Measurements from ENCODE around the gene LRRFIP2.
"Not testable (repeated sequence)": the region's sequence is repeated elsewhere in the genome, so short reads cannot be mapped to it uniquely, and the experiment has no call there.

The LRRFIP2 gene

DNA sequence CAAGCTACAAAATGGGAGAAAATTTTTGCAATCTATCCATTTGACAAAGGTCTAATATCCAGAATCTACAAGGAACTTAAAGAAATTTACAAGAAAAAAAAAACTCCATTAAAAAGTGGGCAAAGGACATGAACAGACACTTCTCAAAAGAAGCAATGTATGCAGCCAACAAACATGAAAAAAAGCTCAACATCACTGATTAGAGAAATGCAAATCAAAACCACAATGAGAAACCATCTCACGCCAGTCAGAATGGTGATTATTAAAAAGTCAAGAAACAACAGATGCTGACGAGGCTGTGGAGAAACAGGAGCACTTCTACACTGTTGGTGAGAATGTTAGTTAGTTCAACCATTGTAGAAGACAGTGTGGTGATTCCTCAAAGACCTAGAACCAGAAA, 27.5 kb downstream of the LRRFIP2 start:
- in situ Hi-C loops (cut with MboI; ENCODE audit: low sequenced_read_pairs): not testable (repeated sequence)

DNA sequence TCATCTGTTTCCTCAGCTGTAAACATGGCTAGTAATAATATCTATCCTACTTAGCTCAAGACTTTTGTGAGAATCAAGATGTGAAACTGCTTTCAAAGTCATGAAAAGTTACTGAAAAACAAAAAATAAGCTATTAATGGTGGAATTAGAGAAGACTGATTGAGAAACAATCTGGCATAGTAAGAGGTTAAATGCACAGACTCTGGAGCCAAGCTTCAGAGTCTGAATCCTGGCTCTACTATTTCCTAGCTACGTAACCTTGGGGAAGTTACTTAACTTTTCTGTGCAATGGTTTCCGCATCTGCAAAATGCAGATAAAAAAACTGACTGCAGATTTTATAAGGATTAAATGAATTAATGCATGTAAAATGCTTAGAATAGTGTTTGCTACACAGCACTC, 28.8 kb downstream of the LRRFIP2 start:
- in situ Hi-C loops (cut with MboI; ENCODE audit: low sequenced_read_pairs): no loop called here

DNA sequence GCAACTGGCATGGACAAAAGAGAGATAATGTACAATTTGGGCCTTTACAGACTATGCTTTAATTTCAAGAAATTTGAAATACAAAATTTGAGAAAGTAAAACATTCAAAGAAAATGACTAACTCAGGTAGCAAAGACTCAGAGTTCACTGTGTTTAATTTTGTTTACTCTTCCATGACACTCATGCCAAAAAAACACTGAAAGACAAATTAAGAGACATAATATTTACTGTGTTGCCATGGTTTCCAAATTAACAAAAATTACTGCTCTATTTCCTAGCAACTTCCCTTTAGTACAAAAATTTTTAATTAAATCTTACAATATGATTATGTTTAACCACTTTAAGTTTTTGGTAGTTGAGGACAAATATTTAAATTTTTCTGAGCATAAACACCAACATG, 29.6 kb downstream of the LRRFIP2 start:
- in situ Hi-C loops (cut with MboI; ENCODE audit: low sequenced_read_pairs): no loop called here

DNA sequence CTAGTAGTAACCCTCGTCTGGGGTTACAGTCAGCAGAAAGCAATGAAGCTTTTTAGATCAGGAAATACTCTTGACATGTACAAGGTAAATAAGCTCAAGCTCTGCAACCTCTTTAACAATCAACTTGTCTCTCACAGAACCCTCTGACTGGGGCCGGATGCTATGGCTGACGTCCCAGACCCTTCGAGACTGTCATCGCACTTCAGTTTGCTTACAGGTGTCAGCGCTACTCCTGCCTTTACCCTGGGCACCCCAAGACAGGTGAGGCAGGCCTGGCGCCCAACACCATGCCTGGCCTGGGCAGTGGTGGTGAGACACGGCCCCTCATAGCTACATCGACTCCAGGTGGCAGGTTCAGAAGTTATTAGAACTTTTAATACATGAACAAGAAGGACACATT, 30.6 kb downstream of the LRRFIP2 start:
- in situ Hi-C loops (cut with MboI; ENCODE audit: low sequenced_read_pairs): no loop called here

DNA sequence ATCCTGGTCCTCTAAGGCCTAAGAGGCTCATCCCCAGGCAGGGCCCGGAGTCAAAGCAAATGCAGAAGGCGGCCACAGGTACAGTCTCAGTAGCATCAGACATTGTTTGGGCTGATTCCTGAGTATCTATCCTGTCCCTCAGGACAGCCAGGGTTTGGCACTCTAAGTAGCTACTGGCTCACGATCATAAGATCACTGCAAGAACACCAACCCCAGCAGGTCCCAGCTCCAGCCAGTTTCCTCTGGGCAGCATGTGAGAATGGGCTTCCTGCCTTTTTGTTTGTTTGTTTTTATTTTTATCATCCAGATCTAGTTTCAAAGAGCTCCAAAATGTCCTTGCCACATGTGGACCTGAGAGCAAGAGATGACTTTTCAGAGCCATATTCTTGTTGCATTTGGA, 32.7 kb downstream of the LRRFIP2 start:
- in situ Hi-C loops (cut with MboI; ENCODE audit: low sequenced_read_pairs): no loop called here

DNA sequence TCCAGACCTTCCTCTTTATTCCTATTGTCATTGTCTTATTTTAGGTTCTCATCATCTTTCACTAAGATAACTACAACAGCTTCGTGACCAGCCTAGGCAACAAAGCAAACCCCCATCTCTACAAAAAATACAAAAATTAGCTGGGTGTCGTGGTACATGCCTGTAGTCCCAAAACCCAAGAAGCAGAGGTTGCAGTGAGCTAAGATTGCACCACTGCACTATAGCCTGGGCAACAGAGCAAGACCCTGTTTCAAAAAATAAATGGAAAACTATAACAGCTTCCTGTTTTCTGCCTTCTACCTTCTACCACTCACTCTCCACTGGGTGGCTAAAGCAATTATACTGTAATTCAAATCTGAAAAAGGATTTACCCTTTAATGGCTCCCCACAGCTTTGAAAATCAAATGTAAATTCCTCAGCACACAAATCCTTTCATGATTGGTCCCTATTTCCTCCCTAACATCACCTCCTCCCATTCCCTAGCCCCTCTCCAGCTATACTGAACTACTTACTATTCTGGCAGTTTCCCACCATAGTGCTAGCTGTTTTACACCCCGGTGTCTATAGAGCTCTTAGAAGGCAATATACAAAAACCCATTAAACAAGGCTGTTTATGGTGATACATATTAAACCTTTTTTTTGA, 33.4 kb downstream of the LRRFIP2 start:
- in situ Hi-C loops (cut with MboI; ENCODE audit: low sequenced_read_pairs): no loop called here

DNA sequence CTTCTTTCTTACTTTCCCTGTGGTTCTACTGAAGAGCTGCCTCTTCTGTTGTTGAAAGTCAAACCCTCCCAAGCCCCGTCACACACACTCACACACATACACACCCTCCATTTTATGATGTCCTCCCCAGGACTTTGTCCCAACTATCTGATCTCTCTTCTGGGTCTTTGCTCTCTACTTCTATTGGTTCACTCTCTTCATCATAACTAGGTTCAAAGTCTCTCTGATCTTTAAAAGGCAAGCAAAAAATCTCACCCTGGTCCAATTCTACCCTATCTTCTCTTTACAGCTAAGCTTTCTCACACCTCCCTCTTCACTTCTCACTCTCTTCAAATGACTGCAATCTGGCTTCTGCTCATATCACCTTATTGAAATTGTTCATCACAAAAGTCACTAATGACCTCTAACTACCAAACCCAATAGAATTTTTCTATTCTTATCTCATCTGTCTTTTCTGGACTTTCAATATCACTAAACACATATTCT, 34.8 kb downstream of the LRRFIP2 start:
- in situ Hi-C loops (cut with MboI; ENCODE audit: low sequenced_read_pairs): no loop called here

DNA sequence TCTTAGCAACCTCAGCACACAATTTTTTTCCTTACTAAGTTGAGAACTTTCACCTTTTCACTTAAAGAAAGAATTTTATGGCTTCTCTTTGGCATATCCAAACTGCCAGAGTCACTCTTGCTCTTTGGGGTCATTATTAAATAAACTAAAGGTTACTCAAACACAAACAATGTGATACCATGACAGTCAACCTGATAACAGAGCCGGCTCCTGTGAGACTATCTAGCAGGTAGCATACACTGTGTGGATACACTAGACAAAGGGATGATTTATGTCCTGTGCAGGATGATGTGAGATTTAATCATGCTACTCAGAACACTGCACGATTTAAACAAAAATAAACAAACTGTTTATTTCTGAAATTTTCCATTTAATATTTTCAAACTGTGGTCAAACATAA, 35.6 kb downstream of the LRRFIP2 start:
- in situ Hi-C loops (cut with MboI; ENCODE audit: low sequenced_read_pairs): no loop called here

DNA sequence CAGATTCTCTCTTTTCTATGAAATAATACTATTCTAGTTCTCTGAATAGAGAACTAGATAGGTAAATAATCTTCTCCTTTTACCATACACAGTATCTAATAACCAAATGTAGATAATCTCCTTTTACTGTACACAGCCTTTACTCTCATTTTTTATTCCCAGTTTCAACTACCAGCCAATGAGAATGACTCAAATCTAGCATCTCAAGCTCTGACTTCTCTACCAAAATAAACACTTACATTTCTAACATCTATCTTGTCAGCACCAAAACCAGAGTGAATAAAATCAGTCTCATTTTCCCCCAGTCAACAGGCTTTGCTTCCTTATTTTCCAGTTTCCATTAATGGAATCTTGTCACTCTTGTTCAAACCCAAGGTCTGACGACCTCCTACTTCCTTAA, 36.9 kb downstream of the LRRFIP2 start:
- in situ Hi-C loops (cut with MboI; ENCODE audit: low sequenced_read_pairs): no loop called here

DNA sequence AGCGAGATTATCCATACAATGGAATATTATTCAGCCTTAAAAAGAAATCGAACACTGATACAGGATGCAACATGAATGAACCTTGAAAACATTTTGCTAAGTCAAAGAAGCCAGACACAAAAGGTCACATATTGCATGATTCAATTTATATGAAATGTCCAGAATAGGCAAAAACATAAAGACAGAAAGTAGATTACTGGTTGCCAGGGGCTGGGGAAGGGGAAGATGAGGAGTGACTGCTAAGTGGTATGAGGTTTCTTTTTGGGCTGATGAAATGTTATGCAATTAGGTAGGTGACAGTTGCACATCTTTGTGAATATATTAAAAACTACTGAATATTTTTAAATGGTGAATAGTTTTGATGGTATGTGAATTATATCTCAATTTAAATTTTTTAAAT, 38.3 kb downstream of the LRRFIP2 start:
- in situ Hi-C loops (cut with MboI; ENCODE audit: low sequenced_read_pairs): no loop called here

DNA sequence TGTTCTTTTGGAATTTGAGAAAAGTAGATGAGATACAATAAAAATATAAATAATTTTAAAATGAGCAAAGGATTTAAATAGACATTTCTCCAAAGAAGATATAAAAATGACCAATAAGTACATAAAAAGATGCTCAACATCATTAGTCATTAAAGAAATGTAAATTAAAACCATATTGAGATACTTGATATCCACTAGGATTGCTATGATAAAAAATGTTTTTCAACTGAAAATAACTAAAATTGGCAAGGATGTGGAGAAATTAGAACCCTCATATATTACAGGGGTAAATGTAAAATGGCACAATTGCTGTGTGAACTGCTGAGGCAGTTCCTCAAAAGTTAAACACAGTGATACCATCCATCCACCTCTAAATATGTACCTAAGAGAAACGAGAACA, 38.8 kb downstream of the LRRFIP2 start:
- in situ Hi-C loops (cut with MboI; ENCODE audit: low sequenced_read_pairs): no loop called here

DNA sequence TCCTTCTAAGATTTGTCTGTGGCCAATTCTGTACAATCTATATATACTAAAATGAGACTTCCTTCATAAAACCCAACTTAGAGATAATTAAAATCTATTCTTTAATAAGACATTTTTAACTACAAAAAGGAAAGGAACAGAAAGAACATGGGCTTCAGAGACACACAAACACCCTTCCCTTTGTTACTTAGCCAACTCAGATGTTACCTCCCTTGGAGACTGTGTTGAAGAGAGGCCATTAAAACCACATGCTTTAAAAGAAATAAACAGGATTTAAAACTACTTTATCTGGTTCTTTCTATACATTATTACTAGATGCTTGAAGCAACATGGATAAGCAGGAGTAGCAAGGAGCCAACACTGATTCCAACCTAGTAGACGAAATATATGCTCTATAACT, 42.0 kb downstream of the LRRFIP2 start:
- in situ Hi-C loops (cut with MboI; ENCODE audit: low sequenced_read_pairs): no loop called here

DNA sequence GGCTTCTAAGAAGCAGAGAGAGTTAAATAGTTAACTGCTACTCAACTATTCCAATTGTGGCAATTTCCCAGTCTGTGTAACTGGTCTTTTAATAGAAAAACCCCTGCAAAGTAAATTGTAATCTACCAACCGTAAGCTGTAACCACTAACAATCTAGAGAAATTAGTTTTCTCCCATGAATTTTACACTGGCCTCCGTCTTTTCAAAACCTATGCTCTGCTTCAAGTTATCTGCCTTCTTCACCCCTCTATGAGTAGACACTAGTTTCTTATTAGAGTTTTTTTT, 42.6 kb downstream of the LRRFIP2 start:
- in situ Hi-C loops (cut with MboI; ENCODE audit: low sequenced_read_pairs): no loop called here

DNA sequence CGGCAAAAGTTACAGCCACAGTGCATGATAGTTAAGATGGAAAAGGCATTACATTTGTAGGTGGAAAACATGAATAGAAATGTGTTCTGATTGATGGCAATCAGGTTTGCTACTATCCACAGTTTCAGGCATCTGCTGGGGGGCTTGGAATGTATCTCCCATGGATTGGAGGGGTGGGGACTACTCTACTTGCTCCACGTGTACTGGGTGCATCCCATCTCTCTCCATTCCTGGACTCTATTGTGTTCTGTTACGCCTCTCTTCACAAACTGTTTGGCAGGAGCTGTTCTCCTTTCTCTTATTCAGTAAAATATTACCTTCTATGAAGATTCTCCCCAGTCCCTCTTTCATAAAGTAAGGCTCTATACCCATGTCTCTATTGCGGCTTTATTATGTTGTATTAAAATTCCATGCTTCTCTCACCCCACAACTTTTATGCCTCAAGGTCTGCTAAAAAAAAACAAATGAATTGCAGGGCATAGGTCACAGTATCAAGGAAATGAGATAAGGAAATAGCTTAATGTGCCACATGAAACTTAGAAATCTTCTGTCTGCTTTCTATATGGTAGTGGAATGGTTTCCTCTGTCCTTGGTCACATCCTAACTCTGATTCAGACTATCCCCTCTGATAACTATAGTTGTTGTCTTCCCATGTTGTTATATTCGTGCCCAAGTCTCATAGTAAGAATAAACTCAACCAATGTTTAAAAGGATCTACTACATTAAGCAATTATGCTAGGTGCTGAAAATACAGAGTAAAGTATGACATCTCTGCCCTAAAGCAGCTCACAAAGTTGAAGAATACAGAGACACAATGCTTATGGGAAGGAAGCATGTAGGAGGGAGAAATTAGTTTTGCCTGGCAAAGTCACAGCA, 43.2 kb downstream of the LRRFIP2 start:
- in situ Hi-C loops (cut with MboI; ENCODE audit: low sequenced_read_pairs): no loop called here

DNA sequence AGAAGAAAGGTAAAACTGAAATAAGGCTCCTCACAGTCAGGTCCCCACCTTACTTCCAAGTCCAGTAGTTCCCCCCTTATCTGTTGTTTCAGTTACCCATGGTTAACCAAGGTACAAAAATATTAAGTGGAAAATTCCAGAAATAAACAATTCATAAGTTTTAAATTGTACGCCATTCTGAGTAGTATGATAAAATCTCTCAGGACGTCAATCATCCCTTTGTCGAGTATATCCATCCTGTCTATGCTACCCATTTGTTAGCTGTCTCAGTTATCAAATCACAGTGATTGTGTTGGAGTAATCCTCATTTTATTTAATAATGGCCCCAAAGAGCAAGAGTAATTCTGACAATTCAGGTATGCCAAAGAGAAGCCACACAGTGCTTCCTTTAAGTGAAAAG, 43.9 kb downstream of the LRRFIP2 start:
- in situ Hi-C loops (cut with MboI; ENCODE audit: low sequenced_read_pairs): no loop called here

DNA sequence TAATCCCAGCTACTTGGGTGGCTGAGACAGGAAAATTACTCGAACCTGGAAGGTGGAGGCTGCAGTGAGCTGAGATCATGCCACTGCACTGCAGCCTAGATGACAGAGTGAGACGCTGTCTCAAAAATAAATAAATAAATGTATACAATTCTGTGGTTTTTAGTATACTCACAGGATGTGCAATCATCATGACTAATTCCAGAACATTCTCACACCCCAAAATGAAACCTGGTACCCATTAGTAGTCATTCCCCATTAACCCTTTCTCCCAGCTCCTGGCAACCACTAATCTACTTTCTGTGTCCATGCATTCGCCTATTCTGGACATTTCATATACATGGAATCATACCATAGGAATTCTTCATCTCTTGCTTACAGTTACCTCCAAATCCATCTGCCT, 44.5 kb downstream of the LRRFIP2 start:
- in situ Hi-C loops (cut with MboI; ENCODE audit: low sequenced_read_pairs): no loop called here

DNA sequence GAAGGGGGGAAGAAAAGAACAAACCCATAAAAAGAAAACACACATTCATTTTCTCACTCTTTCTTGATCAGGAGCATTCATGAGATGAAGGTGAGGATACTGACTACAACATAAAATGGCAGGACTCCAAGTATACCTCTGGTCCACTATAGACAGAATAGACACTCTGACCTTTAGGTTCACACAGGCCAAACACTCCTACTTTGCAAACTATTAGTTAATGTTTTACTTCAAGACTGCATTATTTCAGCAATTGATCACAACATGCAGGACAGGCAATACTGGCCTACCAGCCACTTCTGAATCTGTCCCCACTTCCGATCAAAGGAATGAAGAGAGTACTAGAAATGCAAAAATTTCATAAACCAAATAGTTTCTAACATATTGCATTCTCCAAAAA, 47.0 kb downstream of the LRRFIP2 start:
- in situ Hi-C loops (cut with MboI; ENCODE audit: low sequenced_read_pairs): no loop called here

DNA sequence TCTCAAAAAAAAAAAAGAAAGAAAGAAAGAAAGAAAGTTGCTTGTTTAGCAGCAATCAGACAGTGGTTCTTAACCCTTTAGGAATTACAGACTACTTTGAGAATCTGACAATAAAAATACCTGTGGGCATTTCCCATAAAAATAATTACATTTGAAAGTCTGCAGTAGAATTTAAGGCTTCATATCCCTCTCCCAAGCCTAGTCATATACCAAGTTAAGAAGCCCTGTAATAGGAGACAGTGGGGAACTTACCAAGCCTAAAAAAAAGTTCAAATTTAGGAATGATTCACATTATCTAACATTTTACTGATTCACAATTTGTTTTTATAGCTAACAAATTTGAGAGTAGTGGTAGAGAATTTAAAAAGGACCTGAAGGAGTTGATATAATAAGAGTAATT, 47.5 kb downstream of the LRRFIP2 start:
- in situ Hi-C loops (cut with MboI; ENCODE audit: low sequenced_read_pairs): no loop called here

DNA sequence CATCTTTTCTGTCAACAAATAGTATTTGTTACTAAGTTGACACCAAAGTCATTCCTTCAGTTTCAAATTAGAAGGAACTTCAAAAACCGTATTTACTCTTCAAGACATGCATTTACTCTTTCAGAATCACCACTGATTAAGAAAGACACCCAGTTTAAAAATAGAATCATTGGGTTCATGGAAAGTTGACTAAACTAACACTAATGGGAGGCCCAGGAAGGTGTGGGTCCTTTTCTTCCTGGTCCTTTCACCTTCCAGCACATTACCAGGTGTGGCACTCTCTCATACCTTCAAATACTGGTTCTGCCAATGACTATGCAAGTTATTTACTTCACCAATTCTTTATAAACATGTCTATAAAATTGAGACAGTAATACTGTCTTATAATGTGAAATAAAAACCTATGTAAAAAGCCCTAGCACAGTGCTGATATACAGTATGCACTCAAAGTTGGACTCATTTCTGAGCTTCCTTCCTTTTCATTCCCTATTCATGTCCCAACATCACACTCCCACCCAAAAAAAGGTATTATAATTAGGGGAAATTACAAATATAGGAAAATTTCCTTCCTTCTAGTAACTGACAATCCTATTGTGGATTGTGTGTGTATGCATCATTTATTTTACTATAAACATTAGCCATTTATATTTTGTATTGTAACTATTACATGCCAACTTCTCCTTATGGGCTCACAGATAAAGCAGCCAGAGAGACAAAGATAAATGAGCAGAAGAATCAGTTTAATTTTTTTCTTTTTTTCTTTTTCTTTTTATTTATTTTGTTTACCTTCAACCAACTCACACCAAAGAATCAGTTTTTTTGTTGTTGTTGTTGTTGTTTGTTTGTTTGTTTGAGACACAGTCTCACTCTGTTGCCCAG, 48.9 kb downstream of the LRRFIP2 start:
- in situ Hi-C loops (cut with MboI; ENCODE audit: low sequenced_read_pairs): no loop called here

DNA sequence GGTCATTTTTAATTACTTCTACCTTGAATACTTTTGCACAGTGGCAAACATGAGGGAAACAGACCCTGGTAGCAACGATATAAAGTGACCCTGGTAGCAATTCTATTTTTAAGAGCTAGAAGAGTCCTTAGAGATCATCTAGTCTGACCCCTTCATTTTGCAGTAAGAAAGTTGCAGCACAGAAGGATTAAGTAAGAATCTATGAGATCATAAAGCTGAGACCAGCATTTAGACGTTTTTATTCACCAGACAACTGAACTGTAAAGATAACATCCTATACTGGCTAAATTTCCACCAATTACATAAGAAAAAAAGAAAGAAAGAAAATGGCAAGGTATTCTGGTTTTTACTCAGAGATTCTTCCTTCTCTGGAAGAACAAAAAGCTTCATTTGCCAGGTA, 49.9 kb downstream of the LRRFIP2 start:
- in situ Hi-C loops (cut with MboI; ENCODE audit: low sequenced_read_pairs): no loop called here

DNA sequence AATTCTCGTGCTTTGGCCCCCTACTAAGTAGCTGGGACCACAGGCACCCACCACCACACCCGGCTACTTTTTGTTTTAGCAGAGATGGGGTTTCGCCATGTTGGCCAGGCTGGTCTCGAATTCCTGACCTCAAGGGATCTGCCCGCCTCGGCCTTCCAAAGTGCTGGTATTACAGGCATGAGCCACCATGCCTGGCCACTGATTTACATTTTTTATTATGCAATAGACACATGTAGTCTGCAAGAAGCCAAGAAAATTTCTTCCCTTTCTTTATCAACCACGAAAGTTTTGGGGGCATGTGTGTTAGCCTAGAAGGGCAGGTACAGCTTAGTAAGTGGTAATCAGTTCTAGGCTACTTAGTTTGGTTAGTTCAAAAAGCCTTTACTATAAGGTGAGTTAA, 51.1 kb downstream of the LRRFIP2 start:
- in situ Hi-C loops (cut with MboI; ENCODE audit: low sequenced_read_pairs): no loop called here

DNA sequence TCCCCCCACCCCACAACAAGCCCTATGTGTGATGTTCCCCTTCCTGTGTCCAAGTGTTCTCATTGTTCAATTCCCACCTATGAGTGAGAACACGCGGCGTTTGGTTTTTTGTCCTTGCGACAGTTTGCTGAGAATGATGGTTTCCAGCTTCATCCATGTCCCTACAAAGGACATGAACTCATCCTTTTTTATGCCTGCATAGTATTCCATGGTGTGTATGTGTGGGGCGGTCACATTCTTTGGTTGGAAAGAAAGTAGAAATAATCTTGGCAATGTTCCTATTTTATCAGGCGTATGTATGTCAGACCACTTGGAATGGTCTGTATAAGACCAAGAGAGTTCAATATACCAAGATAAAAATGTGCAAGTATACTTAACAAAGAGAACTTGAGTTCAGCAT, 52.3 kb downstream of the LRRFIP2 start:
- in situ Hi-C loops (cut with MboI; ENCODE audit: low sequenced_read_pairs): not testable (repeated sequence)

All from HL-60/S4 treated with phorbol 12-myristate 13-acetate at 8.2 ng/mL for 4 days and 3 days (cell line).